ENCODE measurements around the gene MOB3C.

- no peak for TF ChIP-seq POLR2A (IDR thresholded peaks at IDR 0.05)
- TF ChIP-seq, protein P1, sequence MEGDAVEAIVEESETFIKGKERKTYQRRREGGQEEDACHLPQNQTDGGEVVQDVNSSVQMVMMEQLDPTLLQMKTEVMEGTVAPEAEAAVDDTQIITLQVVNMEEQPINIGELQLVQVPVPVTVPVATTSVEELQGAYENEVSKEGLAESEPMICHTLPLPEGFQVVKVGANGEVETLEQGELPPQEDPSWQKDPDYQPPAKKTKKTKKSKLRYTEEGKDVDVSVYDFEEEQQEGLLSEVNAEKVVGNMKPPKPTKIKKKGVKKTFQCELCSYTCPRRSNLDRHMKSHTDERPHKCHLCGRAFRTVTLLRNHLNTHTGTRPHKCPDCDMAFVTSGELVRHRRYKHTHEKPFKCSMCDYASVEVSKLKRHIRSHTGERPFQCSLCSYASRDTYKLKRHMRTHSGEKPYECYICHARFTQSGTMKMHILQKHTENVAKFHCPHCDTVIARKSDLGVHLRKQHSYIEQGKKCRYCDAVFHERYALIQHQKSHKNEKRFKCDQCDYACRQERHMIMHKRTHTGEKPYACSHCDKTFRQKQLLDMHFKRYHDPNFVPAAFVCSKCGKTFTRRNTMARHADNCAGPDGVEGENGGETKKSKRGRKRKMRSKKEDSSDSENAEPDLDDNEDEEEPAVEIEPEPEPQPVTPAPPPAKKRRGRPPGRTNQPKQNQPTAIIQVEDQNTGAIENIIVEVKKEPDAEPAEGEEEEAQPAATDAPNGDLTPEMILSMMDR (IDR thresholded peaks at IDR 0.05), result no peak
These were observed 54.1 kb downstream of the MOB3C start for GRCh38 chr1:46562498-46562897.

Data from heart left ventricle (tissue), 13 donors.